ENCODE results near the gene EPHA6. TPM values are rescaled to one million over a fixed set of nuclear protein-coding genes. Genes with fewer than 3 reads are reported as not detected.

Gene EPHA6
- total RNA-seq, 1 donor: not detected

DNA sequence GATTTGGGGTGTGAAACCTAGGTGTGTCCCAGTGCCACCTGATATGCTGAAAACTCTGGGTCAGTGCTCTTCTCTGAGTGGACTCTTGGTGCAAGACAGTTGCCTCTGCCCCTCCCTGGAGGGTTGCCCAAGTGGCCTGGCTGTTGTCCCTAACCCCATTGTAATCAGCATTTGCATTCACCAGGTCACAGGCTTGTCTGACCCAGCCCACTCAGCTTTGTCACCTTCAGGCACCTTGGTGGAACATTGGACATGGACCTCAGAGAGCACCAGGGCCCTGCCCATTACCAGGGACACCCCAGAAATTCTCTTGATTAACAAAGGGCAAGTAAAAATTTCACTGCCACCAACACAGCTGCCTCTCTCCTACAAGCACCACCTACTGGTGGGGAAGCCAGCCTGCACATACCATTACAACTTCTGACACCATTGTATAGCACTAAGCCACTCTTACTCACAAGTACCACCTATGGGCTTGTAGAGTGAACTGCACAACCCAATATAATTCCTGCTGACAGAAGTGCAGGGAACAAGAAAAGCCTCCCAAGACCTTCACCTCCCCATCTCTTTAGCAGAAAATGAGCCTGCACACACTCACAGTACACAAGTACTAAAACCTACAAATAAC lies 324.6 kb downstream of the EPHA6 start:
- no peak overlapping the region for H3K4me3 ChIP-seq (ENCODE audit: low read depth, low read length)
- DNase-seq (ENCODE audit: low read depth): no peak
- TF ChIP-seq, protein P1, sequence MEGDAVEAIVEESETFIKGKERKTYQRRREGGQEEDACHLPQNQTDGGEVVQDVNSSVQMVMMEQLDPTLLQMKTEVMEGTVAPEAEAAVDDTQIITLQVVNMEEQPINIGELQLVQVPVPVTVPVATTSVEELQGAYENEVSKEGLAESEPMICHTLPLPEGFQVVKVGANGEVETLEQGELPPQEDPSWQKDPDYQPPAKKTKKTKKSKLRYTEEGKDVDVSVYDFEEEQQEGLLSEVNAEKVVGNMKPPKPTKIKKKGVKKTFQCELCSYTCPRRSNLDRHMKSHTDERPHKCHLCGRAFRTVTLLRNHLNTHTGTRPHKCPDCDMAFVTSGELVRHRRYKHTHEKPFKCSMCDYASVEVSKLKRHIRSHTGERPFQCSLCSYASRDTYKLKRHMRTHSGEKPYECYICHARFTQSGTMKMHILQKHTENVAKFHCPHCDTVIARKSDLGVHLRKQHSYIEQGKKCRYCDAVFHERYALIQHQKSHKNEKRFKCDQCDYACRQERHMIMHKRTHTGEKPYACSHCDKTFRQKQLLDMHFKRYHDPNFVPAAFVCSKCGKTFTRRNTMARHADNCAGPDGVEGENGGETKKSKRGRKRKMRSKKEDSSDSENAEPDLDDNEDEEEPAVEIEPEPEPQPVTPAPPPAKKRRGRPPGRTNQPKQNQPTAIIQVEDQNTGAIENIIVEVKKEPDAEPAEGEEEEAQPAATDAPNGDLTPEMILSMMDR (IDR thresholded peaks at IDR 0.05; ENCODE audit: insufficient read depth, low read length): no peak

DNA sequence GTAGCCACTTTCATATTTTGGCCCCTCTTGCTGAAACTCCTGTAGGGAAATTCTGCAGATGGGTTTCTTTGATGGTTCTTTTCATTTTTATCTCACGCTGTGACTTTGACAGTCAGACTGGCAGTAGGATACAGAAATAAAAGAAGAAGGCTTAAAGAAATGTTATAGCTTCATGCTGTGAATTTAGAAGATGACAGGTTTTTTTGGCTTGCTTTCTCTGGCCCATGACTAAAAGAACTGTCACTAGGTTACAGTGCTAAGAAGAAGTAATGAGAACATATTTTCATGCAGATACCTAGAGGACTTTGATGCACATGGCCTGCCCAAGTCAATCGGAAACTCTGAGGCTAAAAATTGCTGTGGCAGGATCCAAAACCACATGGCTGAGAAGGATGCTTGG lies 334.5 kb downstream of the EPHA6 start:
- no peak for DNase-seq (ENCODE audit: low read depth)
- no peak overlapping the region for H3K4me3 ChIP-seq (ENCODE audit: low read depth, low read length)
- TF ChIP-seq, protein P1 (IDR thresholded peaks at IDR 0.05; ENCODE audit: insufficient read depth, low read length): no peak

DNA sequence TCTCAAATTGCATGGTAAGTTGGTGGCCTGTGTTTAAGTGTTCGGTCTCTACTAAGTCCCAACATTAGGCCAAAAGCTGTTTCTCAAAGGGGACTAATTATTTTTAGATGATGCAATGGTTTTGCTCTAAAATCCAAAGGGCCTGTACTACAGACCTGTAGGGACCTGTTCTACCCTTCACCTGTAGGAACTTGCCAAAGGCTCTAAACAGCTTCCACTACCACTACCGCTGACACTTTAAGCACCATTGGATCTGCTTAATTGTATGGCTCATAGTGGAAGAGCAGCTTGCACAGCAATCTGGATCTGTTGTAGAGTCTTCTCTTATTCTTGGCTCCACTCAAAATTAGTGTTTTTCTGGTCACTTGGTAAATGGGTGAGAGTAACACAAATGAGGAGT lies 346.8 kb downstream of the EPHA6 start:
- TF ChIP-seq, protein P1 (IDR thresholded peaks at IDR 0.05; ENCODE audit: insufficient read depth, low read length): no peak
- H3K4me3 ChIP-seq (ENCODE audit: low read depth, low read length): no peak overlapping the region
- no peak for DNase-seq (ENCODE audit: low read depth)

DNA sequence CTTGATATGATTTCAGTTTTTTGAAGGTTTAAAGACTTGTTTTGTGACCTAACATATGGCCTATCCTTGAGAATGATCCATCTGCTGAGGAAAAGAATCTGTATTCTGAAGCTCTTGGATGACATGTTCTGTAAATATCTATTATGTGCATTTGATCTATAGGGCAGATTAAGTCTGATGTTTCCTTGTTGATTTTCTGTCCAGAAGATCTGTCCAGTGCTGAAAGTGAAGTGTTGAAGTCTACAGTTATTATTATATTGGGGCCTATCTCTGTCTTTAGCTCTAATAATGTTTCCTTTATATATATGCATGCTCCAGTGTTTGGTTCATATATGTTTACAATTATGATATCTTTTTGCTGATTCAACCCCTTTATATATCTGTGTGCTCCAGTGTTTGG lies 362.8 kb downstream of the EPHA6 start:
- no peak for DNase-seq (ENCODE audit: low read depth)
- H3K4me3 ChIP-seq (ENCODE audit: low read depth, low read length): no peak overlapping the region
- TF ChIP-seq, protein P1 (IDR thresholded peaks at IDR 0.05; ENCODE audit: insufficient read depth, low read length): no peak

DNA sequence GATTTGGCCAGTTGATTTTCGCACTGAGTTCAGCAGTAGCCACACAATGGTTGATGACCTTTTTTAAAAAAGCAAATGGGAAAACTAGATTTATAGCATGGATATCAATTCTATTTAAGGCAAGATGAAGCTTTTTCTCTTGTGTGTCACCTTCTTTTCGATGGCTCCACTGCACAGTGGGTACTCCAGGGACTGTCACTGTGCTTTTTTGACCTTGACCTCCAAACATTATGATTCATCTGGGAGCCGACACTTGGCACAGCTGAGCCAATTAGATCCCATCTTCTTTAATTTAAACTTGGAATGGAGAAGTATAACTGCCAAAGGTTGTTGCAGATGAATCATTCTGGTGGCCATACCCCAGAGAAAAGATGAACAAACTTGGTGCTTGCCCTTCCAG lies 367.3 kb downstream of the EPHA6 start:
- no peak for DNase-seq (ENCODE audit: low read depth)
- TF ChIP-seq, protein P1 (IDR thresholded peaks at IDR 0.05; ENCODE audit: insufficient read depth, low read length): no peak
- no peak overlapping the region for H3K4me3 ChIP-seq (ENCODE audit: low read depth, low read length)

DNA sequence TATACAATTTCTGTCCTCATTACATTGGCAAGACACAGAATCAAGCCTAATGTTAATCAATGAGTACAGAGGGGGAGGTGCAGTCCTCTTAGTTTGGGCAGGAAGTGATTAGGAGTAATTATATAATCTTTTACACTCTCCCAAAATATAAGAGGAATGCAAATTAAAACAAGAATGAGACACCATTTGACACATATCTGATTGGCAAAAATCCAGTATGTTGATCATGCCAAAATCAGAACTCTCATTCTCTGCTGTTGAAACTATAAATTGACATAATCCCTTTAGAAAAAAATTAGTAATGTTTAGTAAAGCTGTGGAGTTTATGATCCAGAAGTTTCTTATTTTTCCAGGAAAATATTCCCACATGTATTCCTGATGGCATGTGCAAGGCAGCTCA lies 373.4 kb downstream of the EPHA6 start:
- no peak for DNase-seq (ENCODE audit: low read depth)
- no peak overlapping the region for H3K4me3 ChIP-seq (ENCODE audit: low read depth, low read length)
- TF ChIP-seq, protein P1 (IDR thresholded peaks at IDR 0.05; ENCODE audit: insufficient read depth, low read length): no peak

DNA sequence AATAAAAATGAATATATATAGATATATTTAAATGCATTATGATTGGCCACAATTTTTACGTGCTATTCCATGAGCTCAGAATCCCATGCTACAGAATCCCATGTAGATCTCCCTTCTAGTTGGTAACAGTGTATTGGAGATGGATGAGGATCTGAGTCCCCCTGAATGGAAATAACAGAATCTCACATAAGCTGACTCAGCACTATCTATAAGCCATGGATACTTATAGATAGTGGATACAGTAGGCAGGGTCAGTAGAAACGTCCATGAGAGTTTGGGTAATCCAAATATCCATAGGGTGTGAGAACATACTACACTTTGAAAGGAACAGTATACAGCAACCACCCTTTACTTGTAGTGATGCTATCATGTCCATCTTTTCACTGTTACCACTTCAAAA lies 375.4 kb downstream of the EPHA6 start:
- no peak overlapping the region for H3K4me3 ChIP-seq (ENCODE audit: low read depth, low read length)
- no peak for DNase-seq (ENCODE audit: low read depth)
- TF ChIP-seq, protein P1 (IDR thresholded peaks at IDR 0.05; ENCODE audit: insufficient read depth, low read length): no peak
